ENCODE data around the gene CHCHD4. TPM values are rescaled to one million over a fixed set of nuclear protein-coding genes. Genes with fewer than 3 reads are reported as not detected.
A peak's percentile ranks its signal among the peaks of the same experiment; 100 is the strongest.

Gene CHCHD4
- total and polyA plus RNA-seq, 2 donors (not counting 1 experiment from before 2014, with no cell fraction given) = 12.7 to 16.3 TPM

DNA sequence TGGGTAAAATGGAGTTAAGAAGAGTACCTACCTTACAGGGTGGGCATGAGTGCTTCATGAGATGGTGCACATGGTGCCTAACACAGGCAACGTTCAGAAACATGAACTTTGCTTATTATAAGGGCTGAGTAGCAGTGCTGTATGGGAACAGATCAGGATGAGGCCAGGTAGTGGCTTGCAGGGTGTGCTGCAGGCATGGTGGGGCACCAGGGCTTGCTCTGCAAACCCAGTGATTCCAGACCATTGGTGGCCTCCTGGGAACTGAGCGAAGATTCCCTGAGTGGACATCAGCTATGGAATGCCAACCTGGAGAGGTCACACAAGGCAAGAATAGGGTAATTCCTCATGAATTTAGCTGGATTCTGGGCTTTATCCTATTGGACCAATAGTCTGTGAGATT is 16.0 kb upstream of the CHCHD4 start:
- H3K9ac ChIP-seq (ENCODE audit: insufficient read depth, low read length) = no peak overlapping the region
- H2AFZ ChIP-seq (ENCODE audit: low read length) = no peak overlapping the region
- H4K20me1 ChIP-seq (ENCODE audit: control insufficient read depth, extremely low read depth, insufficient read depth, low read length) = no peaks in the 10 kb centered on the region
- no peak for DNase-seq (ENCODE audit: low read depth in 2 of 2)
- H3K4me1 ChIP-seq (ENCODE audit: control insufficient read depth, extremely low read depth, insufficient read depth, low read length) = peaks cover 29% of the 10 kb centered on the region
- no peak overlapping the region for H3K27ac ChIP-seq (ENCODE audit: insufficient read depth, low read length)
- H3K4me3 ChIP-seq (replicated peaks in 1 of 4; ENCODE audit: control extremely low read depth in 1 of 4, insufficient read depth in 1 of 4, low read depth in 3 of 4, low read length in 4 of 4) = no peak overlapping the region
- peaks cover 38% of the 10 kb centered on the region for H3K36me3 ChIP-seq (ENCODE audit: control insufficient read depth, insufficient read depth, low read length)
- TF ChIP-seq EZH2 (IDR thresholded peaks at IDR 0.05; ENCODE audit: low read length, missing control alignments) (no peak), CTCF (conservative IDR thresholded peaks at IDR 0.05 in 1 of 2, IDR thresholded peaks at IDR 0.05 in 1 of 2; ENCODE audit: low read depth in 1 of 2, low read length in 2 of 2) (no peak)
- H3K9me3 ChIP-seq (ENCODE audit: control insufficient read depth, insufficient read depth, low read depth, low read length) = no peaks in the 10 kb centered on the region
- H3K27me3 ChIP-seq (ENCODE audit: control insufficient read depth, insufficient read depth, low read length) = no peaks in the 10 kb centered on the region
- no peaks in the 10 kb centered on the region for H3K79me2 ChIP-seq (ENCODE audit: control insufficient read depth, insufficient read depth, low read length)
- no peak overlapping the region for H3K4me2 ChIP-seq (ENCODE audit: extremely low read depth, insufficient read depth, low read length)

DNA sequence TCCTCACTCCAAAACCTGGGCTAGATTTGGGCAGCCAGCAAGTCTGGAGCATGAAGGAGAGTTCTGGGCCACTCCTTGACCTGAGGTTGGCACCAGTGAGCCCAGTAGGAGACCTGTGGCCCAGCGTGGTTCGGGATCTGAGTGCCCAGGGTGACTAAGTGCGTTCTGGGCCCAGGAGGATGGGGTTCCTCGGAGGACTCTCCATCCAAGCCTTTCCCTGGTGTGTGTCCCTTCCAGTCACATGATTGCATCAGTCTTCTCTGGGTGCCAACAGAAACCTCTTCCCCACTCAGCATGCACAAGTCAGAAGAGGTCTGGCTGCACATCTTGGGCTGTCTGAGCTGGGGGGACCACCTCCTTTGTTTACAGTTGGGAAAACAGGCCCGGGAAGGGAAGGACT is 15.1 kb upstream of the CHCHD4 start:
- TF ChIP-seq CTCF (conservative IDR thresholded peaks at IDR 0.05 in 1 of 2, IDR thresholded peaks at IDR 0.05 in 1 of 2; ENCODE audit: low read depth in 1 of 2, low read length in 2 of 2) (no peak), EZH2 (IDR thresholded peaks at IDR 0.05; ENCODE audit: low read length, missing control alignments) (no peak)
- no peaks in the 10 kb centered on the region for H3K27me3 ChIP-seq (ENCODE audit: control insufficient read depth, insufficient read depth, low read length)
- peaks cover 46% of the 10 kb centered on the region for H3K36me3 ChIP-seq (ENCODE audit: control insufficient read depth, insufficient read depth, low read length)
- no peaks in the 10 kb centered on the region for H3K79me2 ChIP-seq (ENCODE audit: control insufficient read depth, insufficient read depth, low read length)
- H3K9me3 ChIP-seq (ENCODE audit: control insufficient read depth, insufficient read depth, low read depth, low read length) = no peaks in the 10 kb centered on the region
- no peak overlapping the region for H3K4me3 ChIP-seq (replicated peaks in 1 of 4; ENCODE audit: control extremely low read depth in 1 of 4, insufficient read depth in 1 of 4, low read depth in 3 of 4, low read length in 4 of 4)
- no peak overlapping the region for H3K9ac ChIP-seq (ENCODE audit: insufficient read depth, low read length)
- peak in 1 of 2 donors; percentile 19 for DNase-seq (ENCODE audit: low read depth in 2 of 2)
- H2AFZ ChIP-seq (ENCODE audit: low read length) = no peak overlapping the region
- no peak overlapping the region for H3K4me2 ChIP-seq (ENCODE audit: extremely low read depth, insufficient read depth, low read length)
- H4K20me1 ChIP-seq (ENCODE audit: control insufficient read depth, extremely low read depth, insufficient read depth, low read length) = no peaks in the 10 kb centered on the region
- H3K4me1 ChIP-seq (ENCODE audit: control insufficient read depth, extremely low read depth, insufficient read depth, low read length) = peaks cover 22% of the 10 kb centered on the region
- H3K27ac ChIP-seq (ENCODE audit: insufficient read depth, low read length) = peak overlapping the region; percentile 8

GRCh38 chr3:14138878-14139655 is 14.4 kb upstream of the CHCHD4 start:
- no peak overlapping the region for H2AFZ ChIP-seq (ENCODE audit: low read length)
- H3K4me1 ChIP-seq (ENCODE audit: control insufficient read depth, extremely low read depth, insufficient read depth, low read length) = peaks cover 18% of the 10 kb centered on the region
- no peaks in the 10 kb centered on the region for H4K20me1 ChIP-seq (ENCODE audit: control insufficient read depth, extremely low read depth, insufficient read depth, low read length)
- no peak overlapping the region for H3K9ac ChIP-seq (ENCODE audit: insufficient read depth, low read length)
- no peaks in the 10 kb centered on the region for H3K9me3 ChIP-seq (ENCODE audit: control insufficient read depth, insufficient read depth, low read depth, low read length)
- H3K79me2 ChIP-seq (ENCODE audit: control insufficient read depth, insufficient read depth, low read length) = no peaks in the 10 kb centered on the region
- H3K4me2 ChIP-seq (ENCODE audit: extremely low read depth, insufficient read depth, low read length) = no peak overlapping the region
- H3K36me3 ChIP-seq (ENCODE audit: control insufficient read depth, insufficient read depth, low read length) = peaks cover 52% of the 10 kb centered on the region
- H3K27me3 ChIP-seq (ENCODE audit: control insufficient read depth, insufficient read depth, low read length) = no peaks in the 10 kb centered on the region
- no peak overlapping the region for H3K27ac ChIP-seq (ENCODE audit: insufficient read depth, low read length)
- TF ChIP-seq CTCF (conservative IDR thresholded peaks at IDR 0.05 in 1 of 2, IDR thresholded peaks at IDR 0.05 in 1 of 2; ENCODE audit: low read depth in 1 of 2, low read length in 2 of 2) (no peak), EZH2 (IDR thresholded peaks at IDR 0.05; ENCODE audit: low read length, missing control alignments) (no peak)
- no peak for DNase-seq (ENCODE audit: low read depth in 2 of 2)
- no peak overlapping the region for H3K4me3 ChIP-seq (replicated peaks in 1 of 4; ENCODE audit: control extremely low read depth in 1 of 4, insufficient read depth in 1 of 4, low read depth in 3 of 4, low read length in 4 of 4)

Data from fibroblast of lung (primary cell).